Body of pancreas (tissue), 4 donors: Measurements from ENCODE around the gene TPSAB1. TPM values are rescaled to one million over a fixed set of nuclear protein-coding genes. Genes with fewer than 3 reads are reported as not detected.

ENCODE experiments used
- ATAC-seq: fragments of 150-250 bp; one replicate; pipeline ENCODE4 v1.9.1; 2016
- DNase-seq, 4 donors: peaks; one replicate each; pipeline ENCODE4 v3.0.0-alpha.2; 2019
- H3K27ac ChIP-seq, 4 donors: fragments of 200-600 bp; sonication (generic); 1 replicate in 3 of 4; 2 replicates in 1 of 4; pipeline versions ENCODE4 v1.5.1 to v1.6.1; 2016 to 2019; ENCODE audit warnings: mild to moderate bottlenecking in 1 of 4, mixed read lengths in 1 of 4, moderate library complexity in 1 of 4
- H3K27me3 ChIP-seq, 2 donors: fragments of 200-600 bp; sonication (generic); one replicate each; pipeline ENCODE4 v1.6.0; 2016; ENCODE audit warnings: mild to moderate bottlenecking in 1 of 2
- H3K36me3 ChIP-seq, 2 donors: fragments of 200-600 bp; sonication (generic); replicated peaks in 1 of 2; 2 replicates each; pipeline ENCODE4 v1.5.1; 2016; ENCODE audit warnings: low read depth in 2 of 2; ENCODE audit not compliant: insufficient read depth in 1 of 2
- H3K4me1 ChIP-seq: fragments of 200-600 bp; sonication (generic); one replicate; pipeline ENCODE4 v1.6.0; 2016
- H3K4me3 ChIP-seq, 2 donors: fragments of 200-600 bp; sonication (generic); 1 replicate in 1 of 2; 2 replicates in 1 of 2; pipeline ENCODE4 v1.5.1; 2016 to 2019
- H3K9me3 ChIP-seq, 3 donors: fragments of 200-600 bp; sonication (generic); 1 replicate in 2 of 3; 2 replicates in 1 of 3; pipeline ENCODE4 v1.5.1; 2016
- CTCF ChIP-seq, 7 experiments: fragments of 450-650 bp in 4 of 7; fragments of 200-600 bp in 3 of 7; sonication (generic) in 3 of 7; IDR thresholded peaks; one replicate each; pipeline ENCODE4 v1.5.1; 2016 to 2019; ENCODE audit warnings: antibody characterized with exemption in 7 of 7
- POLR2A ChIP-seq, 3 donors: fragments of 450-650 bp; IDR thresholded peaks; one replicate each; pipeline ENCODE4 v1.6.1; 2016; ENCODE audit warnings: antibody characterized with exemption in 3 of 3, mild to moderate bottlenecking in 2 of 3
- WGBS, 2 donors: methylation state at CpG; one replicate each; pipeline ENCODE4 v1.1.5; 2017; 5-methylcytosine and 5-hydroxymethylcytosine counted together
- intact Hi-C: fragments of 100-400 bp; cut with DNase I; formaldehyde crosslinking; loops from one replicate; pipeline ENCODE4 v1.15.1; 2023
- total RNA-seq, 2 donors: library from RNA; depleted of rRNA; stranded (reverse); fragments of >200 nt; gene quantifications; one replicate each; pipeline ENCODE4 v1.1.0, GENCODE V29; 2016

TPSAB1 gene
- total RNA-seq, 2 donors from 2014 or later: 23.6 to 53.4 TPM

DNA sequence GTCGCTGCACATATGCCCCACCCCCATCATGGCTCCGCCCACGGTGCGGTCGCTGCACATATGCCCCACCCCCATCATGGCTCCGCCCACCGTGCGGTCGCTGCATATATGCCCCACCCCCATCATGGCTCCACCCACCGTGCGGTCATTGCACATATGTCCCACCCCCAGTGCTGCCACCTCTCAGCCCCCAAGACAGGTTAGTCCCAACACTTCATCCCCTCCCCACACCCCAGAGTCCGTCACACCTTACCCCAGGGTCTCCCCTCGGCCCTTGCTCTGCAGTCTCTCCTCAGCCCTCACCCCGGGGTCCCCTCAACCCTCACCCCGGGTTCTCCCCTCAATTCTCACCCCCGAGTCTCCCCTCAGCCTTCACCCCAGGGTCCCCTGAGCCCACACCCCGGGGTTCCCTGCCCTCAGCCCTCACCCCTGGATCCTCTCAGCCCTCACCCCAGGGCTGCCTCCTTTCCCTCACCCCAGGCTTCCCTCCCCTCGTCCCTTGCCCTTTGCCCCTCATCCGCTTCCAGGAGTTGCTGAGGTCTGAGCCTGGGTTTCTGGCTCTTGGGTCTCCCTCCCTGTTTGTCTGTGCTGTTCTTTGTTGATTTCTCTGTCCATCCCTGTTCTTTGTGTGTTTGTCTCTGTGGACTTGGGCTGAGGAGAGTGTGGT lies 41.0 kb upstream of the TPSAB1 start:
- no peaks in the 10 kb centered on the region for H3K9me3 ChIP-seq
- H3K27ac ChIP-seq: no peak overlapping the region
- TF ChIP-seq CTCF (IDR thresholded peaks at IDR 0.05): no peak
- TF ChIP-seq POLR2A (IDR thresholded peaks at IDR 0.05): no peak
- ATAC-seq (no peak), DNase-seq (no peak)
- H3K27me3 ChIP-seq: no peaks in the 10 kb centered on the region
- H3K4me3 ChIP-seq: no peak overlapping the region
- H3K36me3 ChIP-seq: no peaks in the 10 kb centered on the region
- H3K4me1 ChIP-seq: peaks cover 5% of the 10 kb centered on the region
- 69 to 78% methylated on average over 9 to 12 of the region's 19 CpGs for WGBS, 2 donors
- intact Hi-C loops: no loop called here

GRCh38 chr16:1200014-1200627 lies 40.4 kb upstream of the TPSAB1 start:
- H3K27me3 ChIP-seq: no peaks in the 10 kb centered on the region
- ATAC-seq: no peak
- no peak for DNase-seq
- WGBS, 2 donors: 80 to 81% methylated on average over 22 to 38 of the region's 38 CpGs
- no peak for TF ChIP-seq CTCF (IDR thresholded peaks at IDR 0.05)
- no peak for TF ChIP-seq POLR2A (IDR thresholded peaks at IDR 0.05)
- H3K4me1 ChIP-seq: no peaks in the 10 kb centered on the region
- no peaks in the 10 kb centered on the region for H3K9me3 ChIP-seq
- no peak overlapping the region for H3K4me3 ChIP-seq
- no peak overlapping the region for H3K27ac ChIP-seq
- intact Hi-C loops: no loop called here
- no peaks in the 10 kb centered on the region for H3K36me3 ChIP-seq

GRCh38 chr16:1201444-1201843 lies 39.1 kb upstream of the TPSAB1 start:
- H3K27ac ChIP-seq: no peak overlapping the region
- ATAC-seq: no peak
- H3K36me3 ChIP-seq: no peaks in the 10 kb centered on the region
- TF ChIP-seq CTCF (IDR thresholded peaks at IDR 0.05) (no peak), POLR2A (IDR thresholded peaks at IDR 0.05) (no peak)
- H3K27me3 ChIP-seq: no peaks in the 10 kb centered on the region
- no peaks in the 10 kb centered on the region for H3K9me3 ChIP-seq
- no peak for DNase-seq
- WGBS, 2 donors: 68 to 79% methylated on average over 8 to 25 of the region's 25 CpGs
- no peaks in the 10 kb centered on the region for H3K4me1 ChIP-seq
- no peak overlapping the region for H3K4me3 ChIP-seq
- intact Hi-C loops: no loop called here

GRCh38 chr16:1202274-1202673 lies 38.2 kb upstream of the TPSAB1 start:
- TF ChIP-seq CTCF (IDR thresholded peaks at IDR 0.05) (no peak), POLR2A (IDR thresholded peaks at IDR 0.05) (no peak)
- Histone ChIP-seq H3K9me3 (no peaks in the 10 kb centered on the region), H3K4me1 (no peaks in the 10 kb centered on the region), H3K27ac (no peak overlapping the region), H3K27me3 (no peaks in the 10 kb centered on the region), H3K36me3 (no peaks in the 10 kb centered on the region), H3K4me3 (no peak overlapping the region)
- no peak for ATAC-seq
- DNase-seq: no peak
- intact Hi-C loops: no loop called here
- WGBS, 2 donors: 76 to 81% methylated on average over 5 to 18 of the region's 18 CpGs

DNA sequence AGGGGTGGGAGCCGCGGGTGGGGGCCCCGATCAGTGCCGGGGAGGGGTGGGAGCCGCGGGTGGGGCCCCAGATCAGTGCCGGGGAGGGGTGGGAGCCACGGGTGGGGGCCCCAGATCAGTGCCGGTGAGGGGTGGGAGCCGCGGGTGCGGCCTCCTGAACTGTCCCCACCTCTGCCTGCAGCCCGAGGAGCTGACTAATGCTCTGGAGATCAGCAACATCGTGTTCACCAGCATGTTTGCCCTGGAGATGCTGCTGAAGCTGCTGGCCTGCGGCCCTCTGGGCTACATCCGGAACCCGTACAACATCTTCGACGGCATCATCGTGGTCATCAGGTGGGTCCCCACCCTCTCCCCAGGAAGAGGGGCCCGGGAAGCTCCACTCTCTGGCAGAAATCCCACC lies 35.6 kb upstream of the TPSAB1 start:
- TF ChIP-seq POLR2A (IDR thresholded peaks at IDR 0.05) (no peak), CTCF (IDR thresholded peaks at IDR 0.05) (no peak)
- DNase-seq (no peak), ATAC-seq (no peak)
- no peaks in the 10 kb centered on the region for H3K36me3 ChIP-seq
- no peaks in the 10 kb centered on the region for H3K9me3 ChIP-seq
- no peaks in the 10 kb centered on the region for H3K4me1 ChIP-seq
- no peak overlapping the region for H3K4me3 ChIP-seq
- H3K27me3 ChIP-seq: no peaks in the 10 kb centered on the region
- intact Hi-C loops: no loop called here
- WGBS, 2 donors: 84% methylated on average over 8 of the region's 21 CpGs; no CpG with 5 or more reads in 1 of the 2 donors
- H3K27ac ChIP-seq: no peak overlapping the region
